CD4-positive, alpha-beta T cell treated with Interleukin-15 for 4 hours (primary cell): Measurements from ENCODE around the gene IQCH.

ENCODE experiments used
- DNase-seq: peaks from one replicate; pipeline ENCODE4 v3.0.0-alpha.2; 2020; ENCODE audit warnings: low spot score

Gene IQCH

DNA sequence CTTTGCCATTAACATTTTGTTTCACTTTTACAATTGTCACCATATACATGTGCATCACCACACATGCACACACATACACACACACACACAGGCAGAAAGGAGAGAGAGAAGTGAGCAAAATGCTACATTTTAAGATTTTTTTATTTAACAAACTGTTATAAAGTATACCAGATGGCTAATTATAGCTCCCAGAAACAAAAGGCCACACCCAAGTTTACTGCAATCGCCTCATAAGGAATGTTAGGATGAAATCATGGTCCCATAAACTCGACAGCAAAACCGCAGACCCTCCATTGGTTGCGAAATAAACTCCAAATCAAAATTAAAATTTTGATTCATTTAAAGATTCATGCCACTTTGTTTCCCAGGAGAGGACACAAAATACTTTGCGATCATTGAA lies 250.2 kb downstream of the IQCH start:
- no peak for DNase-seq

GRCh38 chr15:67505675-67506572 lies 251.3 kb downstream of the IQCH start:
- no peak for DNase-seq

- no peak for DNase-seq
These were observed 252.5 kb downstream of the IQCH start for GRCh38 chr15:67506775-67507747.

- no peak for DNase-seq
These were observed 253.8 kb downstream of the IQCH start for GRCh38 chr15:67508407-67508806.

- no peak for DNase-seq
These were observed 255.3 kb downstream of the IQCH start for GRCh38 chr15:67509918-67510317.

GRCh38 chr15:67510597-67511190 lies 256.1 kb downstream of the IQCH start:
- no peak for DNase-seq

DNA sequence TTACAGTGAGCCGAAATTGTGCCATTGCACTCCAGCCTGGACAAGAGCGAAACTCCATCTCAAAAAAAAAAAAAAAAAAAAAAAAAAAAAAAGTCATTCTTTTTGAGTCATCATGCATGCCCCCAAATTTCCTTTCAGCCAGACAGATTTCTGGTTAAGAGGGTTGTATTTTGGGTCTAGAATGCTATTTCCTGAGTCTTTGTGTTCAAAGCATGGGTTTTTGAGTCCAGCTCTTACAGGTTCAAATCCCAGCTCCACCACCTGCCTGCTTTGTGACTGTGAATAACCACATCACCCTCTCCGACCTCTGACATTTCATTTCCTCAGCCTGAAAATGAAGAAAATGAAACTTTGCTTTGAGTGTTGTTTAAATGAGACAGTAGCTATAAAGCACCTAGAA lies 257.0 kb downstream of the IQCH start:
- no peak for DNase-seq

GRCh38 chr15:67512140-67512539 lies 257.6 kb downstream of the IQCH start:
- DNase-seq: no peak

DNA sequence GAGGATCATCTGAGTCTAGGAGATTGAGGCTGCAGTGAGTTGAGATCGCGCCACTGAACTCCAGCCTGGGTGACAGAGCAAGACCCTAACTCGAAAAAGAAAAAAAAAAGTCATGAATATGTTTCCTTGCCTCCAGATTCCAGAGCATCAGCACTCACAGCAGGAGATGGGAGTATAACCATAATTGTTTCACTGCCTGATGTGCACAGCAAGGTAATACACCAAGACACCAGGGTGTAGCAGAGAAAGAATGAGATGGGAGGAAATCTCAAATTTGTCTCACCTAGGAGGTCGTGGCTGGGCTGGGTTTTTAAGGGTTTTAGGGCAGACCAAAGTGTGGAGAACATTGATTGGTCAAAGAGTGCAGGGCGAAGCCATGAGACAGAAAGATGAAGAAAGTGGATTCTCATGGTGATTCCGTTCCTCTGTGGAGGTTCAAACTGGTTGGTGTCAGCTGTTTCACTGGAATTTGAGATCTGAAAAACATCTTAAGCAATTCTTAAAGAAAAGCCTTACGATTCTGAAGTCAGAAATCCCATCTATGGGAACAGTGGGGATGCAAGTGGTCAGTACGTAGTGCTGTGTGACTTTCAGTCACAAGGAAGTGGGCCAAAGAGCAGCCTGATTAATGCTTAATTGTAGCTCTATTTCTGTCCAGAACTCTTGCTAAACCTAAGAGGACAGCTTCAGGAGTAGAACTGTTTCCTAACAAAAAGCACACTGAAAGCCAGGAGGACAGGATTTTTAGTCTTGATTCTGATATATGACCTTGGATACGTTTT lies 258.5 kb downstream of the IQCH start:
- no peak for DNase-seq

GRCh38 chr15:67515090-67515489 lies 260.5 kb downstream of the IQCH start:
- DNase-seq: no peak

DNA sequence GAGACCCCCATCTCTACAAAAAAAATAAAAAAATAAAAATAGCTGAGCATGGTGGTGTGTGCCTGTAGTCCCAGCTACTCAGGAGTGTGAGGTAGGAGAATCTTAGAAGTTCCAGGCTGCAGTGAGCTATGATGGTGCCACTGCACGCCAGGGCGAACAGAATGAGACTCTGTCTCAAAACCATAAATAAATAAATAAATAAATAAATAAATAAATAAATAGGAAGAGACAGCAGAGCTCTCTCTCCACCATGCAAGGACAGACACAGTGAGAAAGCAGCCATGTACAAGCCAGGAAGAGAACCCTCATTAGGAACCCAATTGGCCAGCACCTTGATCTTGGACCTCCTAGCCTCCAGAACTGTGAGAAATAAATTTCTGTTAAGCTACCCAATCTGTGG lies 261.0 kb downstream of the IQCH start:
- DNase-seq: no peak

DNA sequence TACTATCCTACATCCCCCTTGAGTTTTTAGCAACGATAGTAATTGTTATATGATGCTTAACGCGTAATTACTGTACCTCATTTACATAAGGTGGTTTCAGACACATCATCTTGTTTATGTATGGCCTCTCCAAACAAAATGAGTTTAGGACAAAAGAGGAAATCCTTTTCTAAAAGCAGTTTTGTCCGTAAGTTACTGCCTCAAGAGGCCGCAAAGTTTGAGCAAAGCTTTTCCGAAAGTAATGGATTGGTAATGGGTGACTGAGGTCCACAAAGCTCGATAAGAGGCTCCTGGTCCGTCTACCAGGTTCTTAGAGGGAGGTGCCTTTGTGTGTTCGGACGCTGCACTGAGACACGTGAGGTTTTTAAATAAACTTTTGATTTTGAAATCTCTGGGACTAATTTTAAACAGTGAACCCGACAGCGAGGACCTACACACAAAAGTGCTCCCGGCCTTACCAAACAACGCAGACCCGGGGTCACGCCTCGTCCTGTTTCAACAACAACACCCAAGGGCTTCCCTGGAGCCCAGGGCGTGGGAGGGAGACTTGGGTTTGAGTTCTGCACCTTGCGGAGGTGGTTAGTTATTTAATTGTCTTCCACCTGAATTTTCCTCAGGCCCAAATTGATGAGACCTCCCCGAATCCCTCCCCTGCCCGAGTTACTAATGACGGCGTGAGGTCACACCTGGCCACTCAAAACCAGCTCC lies 265.9 kb downstream of the IQCH start:
- DNase-seq: no peak

DNA sequence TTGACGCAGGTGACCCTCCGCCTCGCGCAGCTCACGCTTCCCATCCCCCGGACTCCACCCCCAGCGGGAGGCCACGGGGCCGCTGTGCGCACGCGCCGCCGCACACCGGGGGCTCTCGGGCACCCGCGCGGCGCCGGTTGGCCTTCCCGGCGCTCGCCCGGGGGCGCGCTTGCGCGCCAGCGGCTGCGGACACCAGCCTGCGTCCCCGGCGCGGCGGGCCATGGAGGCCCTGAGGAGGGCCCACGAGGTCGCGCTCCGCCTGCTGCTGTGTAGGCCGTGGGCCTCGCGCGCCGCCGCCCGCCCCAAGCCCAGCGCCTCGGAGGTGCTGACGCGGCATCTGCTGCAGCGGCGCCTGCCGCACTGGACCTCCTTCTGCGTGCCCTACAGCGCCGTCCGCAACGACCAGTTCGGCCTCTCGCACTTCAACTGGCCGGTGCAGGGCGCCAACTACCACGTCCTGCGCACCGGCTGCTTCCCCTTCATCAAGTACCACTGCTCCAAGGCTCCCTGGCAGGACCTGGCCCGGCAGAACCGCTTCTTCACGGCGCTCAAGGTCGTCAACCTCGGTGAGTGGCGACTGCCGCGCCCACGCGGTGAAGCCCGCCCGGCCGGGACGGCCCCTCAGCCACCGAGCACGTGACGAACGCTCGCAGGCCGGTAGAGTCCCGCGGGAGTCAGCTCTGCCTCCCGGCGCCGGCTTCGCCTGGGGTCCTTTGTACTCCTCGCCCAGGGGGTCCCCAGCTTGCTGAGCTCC lies 266.6 kb downstream of the IQCH start, which contains the start of gene C15orf61:
Gene C15orf61, plus strand, starts transcription at position 103 of the 754 bp plus-strand sequence. Its CDS starts 118 bp downstream, at position 221.
- DNase-seq: peak; percentile 89

- peak; percentile 16 for DNase-seq
These were observed 267.4 kb downstream of the IQCH start for GRCh38 chr15:67521783-67522568.

- no peak for DNase-seq
These were observed 268.7 kb downstream of the IQCH start for GRCh38 chr15:67523330-67523729.

GRCh38 chr15:67524235-67524634 lies 269.6 kb downstream of the IQCH start:
- DNase-seq: no peak

DNA sequence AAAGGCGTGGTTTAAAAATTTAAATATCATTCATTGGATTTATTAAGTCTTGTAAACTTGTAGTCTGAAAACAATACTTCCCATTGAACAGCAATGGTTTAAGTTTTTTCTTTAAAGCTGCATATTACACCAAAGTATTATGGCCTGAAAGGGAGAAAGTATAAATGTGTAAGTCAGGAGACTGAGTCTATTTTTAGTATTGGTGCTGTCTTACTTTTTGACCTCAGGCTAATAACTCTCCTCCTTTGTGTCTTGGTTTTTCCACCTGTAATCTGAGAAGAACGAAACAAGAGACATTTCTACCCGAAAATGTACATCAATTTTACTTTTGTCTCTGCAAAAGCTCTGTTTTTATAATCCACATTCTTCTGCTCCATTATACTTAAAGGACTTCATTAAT lies 273.9 kb downstream of the IQCH start:
- no peak for DNase-seq

- DNase-seq: no peak
These were observed 276.9 kb downstream of the IQCH start for GRCh38 chr15:67531379-67531914.

DNA sequence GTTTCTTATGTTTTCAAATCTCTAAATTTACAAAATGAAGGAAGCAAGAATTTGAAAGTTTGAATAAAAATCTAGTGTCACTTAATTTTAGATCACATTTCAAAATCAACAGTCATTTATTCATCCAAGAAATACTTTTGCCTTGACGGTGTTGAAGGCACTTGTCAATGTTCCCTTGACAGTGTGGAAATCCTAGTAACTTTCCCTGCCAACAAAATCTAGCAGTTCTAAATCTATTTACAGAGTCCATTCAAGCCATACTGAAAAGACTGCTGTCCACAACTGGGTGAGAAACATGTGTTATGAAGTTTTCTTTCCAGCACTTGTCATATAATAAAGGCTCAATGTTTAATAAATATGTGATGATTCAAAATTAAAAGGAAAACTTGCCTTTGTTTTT lies 279.3 kb downstream of the IQCH start:
- no peak for DNase-seq
